ENCODE data around the gene TMEM163. TPM values are rescaled to one million over a fixed set of nuclear protein-coding genes. Genes with fewer than 3 reads are reported as not detected.
A peak's percentile ranks its signal among the peaks of the same experiment; 100 is the strongest.

Gene TMEM163
- total RNA-seq, 2 donors from 2014 or later, result 16.2 to 27.5 TPM

DNA sequence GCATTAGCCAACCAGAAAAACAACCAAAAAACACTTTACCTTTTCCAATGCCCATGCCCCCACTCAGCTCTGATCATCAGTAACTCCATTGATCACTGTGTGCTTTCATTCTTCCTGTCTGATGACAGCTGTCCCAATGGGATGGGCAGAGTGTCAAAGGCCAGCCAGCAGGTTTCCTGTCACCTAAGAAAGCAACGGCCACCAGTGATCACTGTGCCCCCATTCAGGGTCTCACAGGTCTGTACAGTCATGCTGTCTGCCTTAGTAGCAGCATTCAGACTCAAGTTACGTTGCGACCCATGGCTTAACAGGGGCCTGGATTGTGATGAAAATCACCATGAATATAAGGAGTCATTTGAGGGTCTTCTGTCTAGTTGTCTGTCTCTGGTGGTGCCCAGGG lies 280.4 kb downstream of the TMEM163 start:
- 92 to 100% methylated on average over 2 to 3 of the region's 3 CpGs for WGBS, 2 donors
- DNase-seq (no peak), ATAC-seq (no peak)
- Histone ChIP-seq H3K4me3 (no peak overlapping the region), H3K27me3 (no peaks in the 10 kb centered on the region), H3K36me3 (replicated peaks in 1 of 2; ENCODE audit: insufficient read depth in 1 of 2, low read depth in 2 of 2) (no peaks in the 10 kb centered on the region), H3K9me3 (no peaks in the 10 kb centered on the region), H3K27ac (no peak overlapping the region), H3K4me1 (peaks cover 75% of the 10 kb centered on the region)
- TF ChIP-seq, protein P1, sequence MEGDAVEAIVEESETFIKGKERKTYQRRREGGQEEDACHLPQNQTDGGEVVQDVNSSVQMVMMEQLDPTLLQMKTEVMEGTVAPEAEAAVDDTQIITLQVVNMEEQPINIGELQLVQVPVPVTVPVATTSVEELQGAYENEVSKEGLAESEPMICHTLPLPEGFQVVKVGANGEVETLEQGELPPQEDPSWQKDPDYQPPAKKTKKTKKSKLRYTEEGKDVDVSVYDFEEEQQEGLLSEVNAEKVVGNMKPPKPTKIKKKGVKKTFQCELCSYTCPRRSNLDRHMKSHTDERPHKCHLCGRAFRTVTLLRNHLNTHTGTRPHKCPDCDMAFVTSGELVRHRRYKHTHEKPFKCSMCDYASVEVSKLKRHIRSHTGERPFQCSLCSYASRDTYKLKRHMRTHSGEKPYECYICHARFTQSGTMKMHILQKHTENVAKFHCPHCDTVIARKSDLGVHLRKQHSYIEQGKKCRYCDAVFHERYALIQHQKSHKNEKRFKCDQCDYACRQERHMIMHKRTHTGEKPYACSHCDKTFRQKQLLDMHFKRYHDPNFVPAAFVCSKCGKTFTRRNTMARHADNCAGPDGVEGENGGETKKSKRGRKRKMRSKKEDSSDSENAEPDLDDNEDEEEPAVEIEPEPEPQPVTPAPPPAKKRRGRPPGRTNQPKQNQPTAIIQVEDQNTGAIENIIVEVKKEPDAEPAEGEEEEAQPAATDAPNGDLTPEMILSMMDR (IDR thresholded peaks at IDR 0.05), result no peak
- TF ChIP-seq POLR2A (IDR thresholded peaks at IDR 0.05), result no peak
- intact Hi-C loops (cut with DNase I), result no loop called here

DNA sequence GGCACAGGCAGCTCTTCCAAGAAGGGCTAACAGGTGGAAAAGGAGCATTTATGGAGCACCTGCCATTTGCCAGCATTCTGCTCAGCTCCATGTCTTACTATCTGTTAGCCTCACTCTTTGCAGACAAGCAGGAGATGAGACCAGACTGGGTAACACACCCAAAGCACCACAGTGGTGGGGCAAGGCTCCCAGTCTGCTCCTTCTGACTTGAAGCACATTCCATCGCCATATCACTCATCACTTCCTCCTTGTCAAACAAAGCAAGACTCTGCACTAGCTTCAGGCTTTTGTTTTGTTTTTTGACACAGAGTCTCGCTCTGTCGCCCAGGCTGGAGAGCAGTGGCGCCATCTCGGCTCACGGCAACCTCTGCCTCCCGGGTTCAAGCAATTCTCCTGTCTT lies 282.1 kb downstream of the TMEM163 start:
- no peak overlapping the region for H3K4me3 ChIP-seq
- ATAC-seq (no peak), DNase-seq (no peak)
- TF ChIP-seq, protein P1 (IDR thresholded peaks at IDR 0.05), result no peak
- TF ChIP-seq POLR2A (IDR thresholded peaks at IDR 0.05), result no peak
- no peaks in the 10 kb centered on the region for H3K36me3 ChIP-seq (replicated peaks in 1 of 2; ENCODE audit: insufficient read depth in 1 of 2, low read depth in 2 of 2)
- H3K9me3 ChIP-seq, result no peaks in the 10 kb centered on the region
- H3K27ac ChIP-seq, result peak overlapping the region in 1 of 4 donors; percentile 92
- no peaks in the 10 kb centered on the region for H3K27me3 ChIP-seq
- intact Hi-C loops (cut with DNase I), result no loop called here
- 93 to 95% methylated on average over 6 to 7 of the region's 7 CpGs for WGBS, 2 donors
- H3K4me1 ChIP-seq, result peaks cover 90% of the 10 kb centered on the region

DNA sequence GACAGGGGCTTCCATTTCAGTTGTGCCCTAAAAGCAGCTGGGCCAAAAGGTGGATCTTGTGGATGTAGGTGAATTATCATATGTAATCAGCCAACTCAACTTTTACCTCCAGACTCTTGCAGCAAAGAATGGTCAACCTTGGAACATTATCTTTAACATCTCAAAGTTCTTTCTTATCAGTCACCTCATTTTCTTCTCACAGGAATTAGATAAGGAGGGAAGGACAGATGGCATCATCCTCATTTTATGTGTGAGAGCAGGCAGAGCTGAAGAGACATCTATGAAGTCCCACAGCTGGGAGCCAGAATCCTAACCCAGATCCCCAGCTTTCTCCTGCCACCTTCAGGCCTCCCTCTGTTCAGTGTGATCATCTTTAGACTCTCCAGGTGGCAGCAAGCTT lies 282.9 kb downstream of the TMEM163 start:
- Histone ChIP-seq H3K36me3 (replicated peaks in 1 of 2; ENCODE audit: insufficient read depth in 1 of 2, low read depth in 2 of 2) (no peaks in the 10 kb centered on the region), H3K4me3 (no peak overlapping the region), H3K4me1 (peaks cover 90% of the 10 kb centered on the region), H3K9me3 (no peaks in the 10 kb centered on the region), H3K27ac (peak overlapping the region in 3 of 4 donors; percentile 9 to 92 (median 91)), H3K27me3 (no peaks in the 10 kb centered on the region)
- TF ChIP-seq POLR2A (IDR thresholded peaks at IDR 0.05), result no peak
- TF ChIP-seq, protein P1 (IDR thresholded peaks at IDR 0.05), result no peak
- ATAC-seq, result no peak
- intact Hi-C loops (cut with DNase I), result no loop called here
- DNase-seq, result no peak

DNA sequence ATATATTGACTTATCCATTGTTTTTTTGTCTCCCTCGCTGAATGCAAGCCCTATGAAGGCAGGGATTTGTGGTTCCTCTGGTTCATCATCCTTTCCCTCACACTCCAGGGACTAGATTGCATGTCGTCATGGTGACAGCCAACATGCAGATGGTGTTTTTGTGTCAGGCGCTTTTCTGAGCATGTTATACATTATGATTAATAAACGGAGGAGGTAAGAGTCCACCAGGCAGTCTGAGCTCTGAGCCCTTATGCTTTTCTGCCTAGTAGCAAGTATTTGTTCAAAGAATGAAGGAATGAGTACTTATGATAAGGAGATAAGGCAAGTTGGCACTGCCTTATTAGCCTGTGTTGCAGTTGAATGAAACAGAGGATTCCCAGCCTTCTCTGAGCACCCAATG lies 283.3 kb downstream of the TMEM163 start:
- ATAC-seq, result peak; percentile 13

DNA sequence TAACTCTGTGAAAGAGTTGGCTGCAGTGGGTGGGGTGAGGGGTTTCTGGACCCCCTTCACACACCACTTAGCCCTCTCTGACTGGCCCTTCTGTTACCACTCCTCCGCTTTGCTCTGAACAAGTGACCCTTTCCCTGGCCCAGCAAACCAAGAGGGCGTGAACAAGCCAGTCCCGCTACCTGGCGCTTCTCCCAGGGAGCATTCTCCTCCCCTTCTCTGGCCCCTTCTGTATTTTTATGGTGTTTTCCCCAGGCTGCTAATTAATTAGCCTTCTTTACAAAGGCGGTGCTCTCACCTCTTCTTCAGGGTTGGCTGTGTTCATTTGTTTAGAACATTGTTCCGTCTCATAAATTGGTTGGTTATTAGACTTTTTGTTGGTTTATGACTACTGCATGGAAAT lies 284.8 kb downstream of the TMEM163 start:
- no peaks in the 10 kb centered on the region for H3K36me3 ChIP-seq (replicated peaks in 1 of 2; ENCODE audit: insufficient read depth in 1 of 2, low read depth in 2 of 2)
- no peak overlapping the region for H3K4me3 ChIP-seq
- no peaks in the 10 kb centered on the region for H3K27me3 ChIP-seq
- 35 to 48% methylated on average over 6 of the region's 6 CpGs for WGBS, 2 donors
- DNase-seq (peak in 1 of 4 donors; percentile 51), ATAC-seq (no peak)
- intact Hi-C loops (cut with DNase I), result no loop called here
- H3K27ac ChIP-seq, result peak overlapping the region; percentile 68 to 92 (median 87)
- H3K4me1 ChIP-seq, result peaks cover 88% of the 10 kb centered on the region
- TF ChIP-seq, protein P1 (IDR thresholded peaks at IDR 0.05), result no peak
- TF ChIP-seq POLR2A (IDR thresholded peaks at IDR 0.05), result no peak
- H3K9me3 ChIP-seq, result no peaks in the 10 kb centered on the region

More for the DNA sequence above, 283.3 kb downstream of the TMEM163 start:
- no peaks in the 10 kb centered on the region for H3K27me3 ChIP-seq
- no peaks in the 10 kb centered on the region for H3K36me3 ChIP-seq (replicated peaks in 1 of 2; ENCODE audit: insufficient read depth in 1 of 2, low read depth in 2 of 2)
- H3K4me1 ChIP-seq, result peaks cover 91% of the 10 kb centered on the region
- H3K9me3 ChIP-seq, result no peaks in the 10 kb centered on the region
- intact Hi-C loops (cut with DNase I), result no loop called here
- peak overlapping the region; percentile 9 to 92 (median 87) for H3K27ac ChIP-seq
- TF ChIP-seq POLR2A (IDR thresholded peaks at IDR 0.05), result no peak
- TF ChIP-seq, protein P1 (IDR thresholded peaks at IDR 0.05), result no peak
- 49 to 54% methylated on average over 4 of the region's 4 CpGs for WGBS, 2 donors
- no peak overlapping the region for H3K4me3 ChIP-seq
- DNase-seq, result no peak

Data from body of pancreas (tissue), 4 donors.